Fibroblast of lung (primary cell): ENCODE data around the gene NBEAL1.

ENCODE experiments used
- EZH2 ChIP-seq: IDR thresholded peaks from 2 replicates; pipeline ENCODE4 v1.5.1; 2012; ENCODE audit warnings: low read length, control low read depth, mild to moderate bottlenecking; ENCODE audit errors: missing control alignments
- TF ChIP-seq, protein P1 (sequence below), 2 donors: IDR thresholded peaks in 1 of 2; conservative IDR thresholded peaks in 1 of 2; 1 replicate in 1 of 2; 2 replicates in 1 of 2; pipeline ENCODE4 v1.5.1; 2011 to 2012; ENCODE audit warnings: low read length in 2 of 2, control low read depth in 1 of 2, inconsistent platforms in 1 of 2, low read depth in 1 of 2, mild to moderate bottlenecking in 1 of 2

DNA sequence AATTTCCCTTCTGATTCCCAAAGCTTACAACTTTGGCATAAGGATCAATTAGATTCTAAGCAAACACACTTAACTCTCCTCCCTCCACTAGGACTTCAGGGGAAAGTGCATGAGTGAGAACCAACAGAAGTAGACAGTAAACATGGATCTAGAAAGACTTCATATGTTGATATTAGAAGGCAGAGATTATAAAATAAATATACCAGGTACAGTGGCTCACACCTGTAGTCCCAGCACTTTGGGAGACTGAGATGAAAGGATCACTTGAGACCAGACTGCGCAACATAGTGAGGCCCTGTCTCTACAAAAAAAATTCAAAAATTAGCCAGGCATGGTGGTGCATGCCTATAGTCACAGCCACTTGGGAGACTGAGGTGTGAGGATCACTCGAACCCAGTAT, 15.9 kb downstream of the NBEAL1 start:
- TF ChIP-seq, protein P1, sequence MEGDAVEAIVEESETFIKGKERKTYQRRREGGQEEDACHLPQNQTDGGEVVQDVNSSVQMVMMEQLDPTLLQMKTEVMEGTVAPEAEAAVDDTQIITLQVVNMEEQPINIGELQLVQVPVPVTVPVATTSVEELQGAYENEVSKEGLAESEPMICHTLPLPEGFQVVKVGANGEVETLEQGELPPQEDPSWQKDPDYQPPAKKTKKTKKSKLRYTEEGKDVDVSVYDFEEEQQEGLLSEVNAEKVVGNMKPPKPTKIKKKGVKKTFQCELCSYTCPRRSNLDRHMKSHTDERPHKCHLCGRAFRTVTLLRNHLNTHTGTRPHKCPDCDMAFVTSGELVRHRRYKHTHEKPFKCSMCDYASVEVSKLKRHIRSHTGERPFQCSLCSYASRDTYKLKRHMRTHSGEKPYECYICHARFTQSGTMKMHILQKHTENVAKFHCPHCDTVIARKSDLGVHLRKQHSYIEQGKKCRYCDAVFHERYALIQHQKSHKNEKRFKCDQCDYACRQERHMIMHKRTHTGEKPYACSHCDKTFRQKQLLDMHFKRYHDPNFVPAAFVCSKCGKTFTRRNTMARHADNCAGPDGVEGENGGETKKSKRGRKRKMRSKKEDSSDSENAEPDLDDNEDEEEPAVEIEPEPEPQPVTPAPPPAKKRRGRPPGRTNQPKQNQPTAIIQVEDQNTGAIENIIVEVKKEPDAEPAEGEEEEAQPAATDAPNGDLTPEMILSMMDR (conservative IDR thresholded peaks at IDR 0.05 in 1 of 2, IDR thresholded peaks at IDR 0.05 in 1 of 2; ENCODE audit: low read depth in 1 of 2, low read length in 2 of 2) = no peak
- TF ChIP-seq EZH2 = no peak
